Measurements from ENCODE around the gene PLA2G4E.

The PLA2G4E gene, protein sequence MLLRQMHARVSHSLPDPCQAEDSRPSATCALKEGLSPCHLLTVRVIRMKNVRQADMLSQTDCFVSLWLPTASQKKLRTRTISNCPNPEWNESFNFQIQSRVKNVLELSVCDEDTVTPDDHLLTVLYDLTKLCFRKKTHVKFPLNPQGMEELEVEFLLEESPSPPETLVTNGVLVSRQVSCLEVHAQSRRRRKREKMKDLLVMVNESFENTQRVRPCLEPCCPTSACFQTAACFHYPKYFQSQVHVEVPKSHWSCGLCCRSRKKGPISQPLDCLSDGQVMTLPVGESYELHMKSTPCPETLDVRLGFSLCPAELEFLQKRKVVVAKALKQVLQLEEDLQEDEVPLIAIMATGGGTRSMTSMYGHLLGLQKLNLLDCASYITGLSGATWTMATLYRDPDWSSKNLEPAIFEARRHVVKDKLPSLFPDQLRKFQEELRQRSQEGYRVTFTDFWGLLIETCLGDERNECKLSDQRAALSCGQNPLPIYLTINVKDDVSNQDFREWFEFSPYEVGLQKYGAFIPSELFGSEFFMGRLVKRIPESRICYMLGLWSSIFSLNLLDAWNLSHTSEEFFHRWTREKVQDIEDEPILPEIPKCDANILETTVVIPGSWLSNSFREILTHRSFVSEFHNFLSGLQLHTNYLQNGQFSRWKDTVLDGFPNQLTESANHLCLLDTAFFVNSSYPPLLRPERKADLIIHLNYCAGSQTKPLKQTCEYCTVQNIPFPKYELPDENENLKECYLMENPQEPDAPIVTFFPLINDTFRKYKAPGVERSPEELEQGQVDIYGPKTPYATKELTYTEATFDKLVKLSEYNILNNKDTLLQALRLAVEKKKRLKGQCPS

DNA sequence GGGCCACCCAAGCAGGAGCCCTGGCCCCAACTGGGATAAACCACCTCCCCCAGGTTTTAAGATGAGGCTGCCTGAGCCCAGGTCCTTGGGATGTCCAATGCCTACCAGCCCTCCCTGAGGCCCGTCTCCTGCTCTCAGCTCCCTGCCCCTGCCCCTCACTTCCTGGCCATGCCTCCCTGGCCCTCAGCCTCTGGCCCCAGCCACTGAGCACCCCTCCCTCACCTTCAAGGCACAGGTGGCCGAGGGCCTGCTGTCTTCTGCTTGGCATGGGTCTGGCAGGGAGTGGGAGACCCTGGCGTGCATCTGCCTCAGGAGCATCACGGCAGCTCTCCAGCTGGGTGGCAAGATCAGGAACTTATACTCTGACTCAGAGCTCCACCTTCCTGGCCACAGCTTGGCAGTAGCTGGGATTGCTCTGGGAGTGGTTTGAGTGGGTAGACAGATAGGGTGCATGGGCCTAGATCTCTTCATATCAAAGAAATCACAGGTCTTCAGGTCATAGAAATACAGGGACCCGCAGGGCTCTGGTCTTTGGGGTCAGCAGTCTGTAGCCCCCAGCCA, at the start of gene PLA2G4E:
Gene PLA2G4E, minus strand, starts transcription at position 330 of the 561 bp plus-strand sequence. Its CDS starts 12 bp downstream, at position 318.
- no peak for FAIRE-seq
- no peak for DNase-seq (ENCODE audit: insufficient read length, low spot score)

DNA sequence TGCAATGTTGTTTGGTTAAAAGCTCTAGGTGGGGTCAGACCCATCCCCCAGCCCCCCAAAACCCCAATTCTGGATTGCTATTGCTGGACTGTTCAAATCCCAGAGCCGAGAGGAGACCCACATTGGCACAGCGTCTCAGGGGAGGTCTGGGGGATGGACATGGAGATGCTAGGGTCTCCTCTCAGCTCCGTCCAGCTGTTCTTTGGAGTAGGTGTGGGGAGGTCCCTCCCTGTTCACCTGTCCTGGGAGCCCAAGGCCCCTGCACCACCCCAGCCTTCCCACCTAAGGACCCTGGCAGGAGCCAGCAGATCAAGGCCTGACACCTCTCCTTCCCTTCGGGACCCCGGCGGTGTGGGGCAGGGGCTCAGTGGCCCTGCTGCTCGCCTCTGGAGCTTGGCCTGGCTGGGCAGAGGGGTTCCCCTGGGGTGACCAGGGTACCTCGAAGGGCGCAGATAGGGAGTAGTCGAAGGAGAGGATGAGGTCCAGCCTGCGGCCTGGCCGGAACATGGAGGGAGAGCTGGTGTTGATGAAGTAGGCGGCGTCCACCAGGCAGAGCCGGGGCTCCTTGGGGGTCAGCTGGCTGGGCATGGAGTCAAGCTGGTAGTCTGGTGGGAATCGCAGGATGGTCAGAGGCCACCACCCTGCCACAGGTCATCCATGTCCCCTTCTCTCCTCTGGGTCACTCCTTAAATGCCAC, 49.6 kb upstream of the PLA2G4E start:
- DNase-seq (ENCODE audit: insufficient read length, low spot score), result no peak

GRCh38 chr15:42069496-42070278, 48.8 kb upstream of the PLA2G4E start:
- DNase-seq (ENCODE audit: insufficient read length, low spot score) (no peak), FAIRE-seq (no peak)

More for the DNA sequence above, 49.6 kb upstream of the PLA2G4E start:
- FAIRE-seq, result no peak

DNA sequence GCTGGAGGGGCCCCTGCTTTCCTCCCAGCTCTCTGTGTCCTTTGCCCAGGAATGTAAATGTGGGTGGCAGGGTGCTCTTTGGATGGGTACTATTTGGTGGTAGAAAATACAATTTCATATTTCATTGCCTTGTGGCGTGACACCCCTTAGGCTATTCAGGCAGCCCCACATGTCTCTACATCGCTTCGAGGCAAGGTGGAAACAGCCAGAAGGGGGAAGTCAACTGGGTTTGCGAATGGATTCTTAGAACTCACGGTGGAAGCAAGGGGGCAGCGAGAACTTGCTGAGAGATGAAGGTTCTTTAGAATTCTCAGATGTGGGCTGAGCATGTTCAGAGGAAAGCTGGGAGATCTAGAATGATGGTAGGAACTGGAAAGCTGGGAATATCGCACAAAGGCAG, 48.2 kb upstream of the PLA2G4E start:
- FAIRE-seq, result no peak

DNA sequence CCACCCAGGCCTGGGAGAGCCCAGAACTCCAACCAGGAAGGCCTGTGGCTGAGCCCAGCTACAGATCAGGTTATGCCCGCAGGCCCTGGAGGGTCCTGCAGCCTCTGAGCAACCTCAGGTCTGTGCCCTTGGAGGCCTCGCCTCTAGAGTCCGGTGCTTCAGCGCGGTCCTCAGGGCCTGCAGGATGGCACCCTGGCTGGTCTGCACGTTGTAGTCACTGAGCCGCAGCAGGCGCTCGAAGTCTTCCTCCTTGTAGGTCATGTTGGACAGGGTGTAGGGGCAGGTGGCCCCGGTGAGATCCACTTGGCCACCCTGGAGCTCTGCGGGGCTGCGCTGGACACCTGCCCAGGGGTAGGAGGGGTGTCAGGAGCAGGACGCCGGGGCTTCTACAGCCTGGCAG, 47.8 kb upstream of the PLA2G4E start:
- DNase-seq (ENCODE audit: insufficient read length, low spot score) (no peak), FAIRE-seq (no peak)

More for the DNA sequence above, 48.2 kb upstream of the PLA2G4E start:
- DNase-seq (ENCODE audit: insufficient read length, low spot score), result no peak

- no peak for DNase-seq (ENCODE audit: insufficient read length, low spot score)
- no peak for FAIRE-seq
Measured at GRCh38 chr15:42066764-42067415, 46.0 kb upstream of the PLA2G4E start.

DNA sequence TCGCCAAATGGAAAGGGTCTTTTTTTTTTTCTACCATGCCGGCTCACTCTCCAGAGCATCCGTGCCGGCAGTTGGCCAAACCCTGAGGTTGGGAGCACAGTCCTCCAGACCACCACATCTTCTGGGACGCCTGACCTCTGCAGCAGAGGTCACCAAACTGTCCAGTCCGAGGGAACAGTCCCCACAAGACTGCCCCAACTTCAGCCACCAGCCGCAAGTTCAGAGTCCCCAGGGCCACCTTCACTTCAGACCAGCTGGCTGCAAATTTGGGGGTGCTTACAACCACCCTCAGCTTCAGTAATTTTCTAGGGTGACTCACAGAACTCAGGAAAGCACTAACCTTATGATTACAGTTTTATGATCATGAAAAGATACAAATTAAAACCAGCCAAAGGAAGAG, 44.6 kb upstream of the PLA2G4E start:
- FAIRE-seq, result no peak

DNA sequence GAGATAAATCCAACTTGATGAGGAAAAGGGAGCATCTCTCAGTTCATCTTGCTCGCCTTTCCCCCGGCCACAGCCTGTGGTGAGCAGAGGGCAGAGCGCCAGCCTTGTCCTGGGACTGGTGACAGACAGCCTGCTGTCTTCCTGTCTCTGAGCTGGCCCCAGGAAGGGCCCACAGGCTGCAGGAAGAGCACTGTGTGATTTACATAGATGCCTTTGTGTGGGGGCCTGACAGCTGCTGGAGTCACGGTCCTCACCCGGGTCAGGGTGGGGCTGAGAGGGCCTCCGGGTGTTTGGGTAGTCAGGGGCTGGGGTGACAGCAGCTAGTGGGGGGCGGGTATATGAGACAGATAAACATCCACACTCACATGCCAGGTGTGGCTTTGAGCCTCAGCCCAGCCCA, 44.2 kb upstream of the PLA2G4E start:
- FAIRE-seq, result no peak

More for the DNA sequence above, 44.6 kb upstream of the PLA2G4E start:
- no peak for DNase-seq (ENCODE audit: insufficient read length, low spot score)

DNA sequence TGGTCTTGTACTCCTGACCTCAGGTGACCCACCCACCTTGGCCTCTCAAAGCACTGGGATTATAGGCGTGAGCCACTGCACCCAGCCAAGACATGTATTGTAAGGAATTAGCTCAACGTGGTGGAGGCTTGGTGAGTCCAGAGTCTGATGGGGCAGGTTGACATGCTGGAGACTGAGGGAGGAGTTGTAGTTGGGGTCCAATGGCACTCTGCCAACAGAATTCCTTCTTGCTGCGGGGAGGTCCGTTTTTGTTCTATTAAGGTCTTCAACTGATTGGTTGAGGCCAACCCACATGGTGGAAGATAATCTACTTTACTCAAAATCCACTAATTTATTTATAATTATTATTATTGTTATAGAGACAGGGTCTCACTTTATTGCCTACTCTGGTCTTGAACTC, 43.4 kb upstream of the PLA2G4E start:
- no peak for DNase-seq (ENCODE audit: insufficient read length, low spot score)
- FAIRE-seq, result no peak

More for the DNA sequence above, 44.2 kb upstream of the PLA2G4E start:
- no peak for DNase-seq (ENCODE audit: insufficient read length, low spot score)

DNA sequence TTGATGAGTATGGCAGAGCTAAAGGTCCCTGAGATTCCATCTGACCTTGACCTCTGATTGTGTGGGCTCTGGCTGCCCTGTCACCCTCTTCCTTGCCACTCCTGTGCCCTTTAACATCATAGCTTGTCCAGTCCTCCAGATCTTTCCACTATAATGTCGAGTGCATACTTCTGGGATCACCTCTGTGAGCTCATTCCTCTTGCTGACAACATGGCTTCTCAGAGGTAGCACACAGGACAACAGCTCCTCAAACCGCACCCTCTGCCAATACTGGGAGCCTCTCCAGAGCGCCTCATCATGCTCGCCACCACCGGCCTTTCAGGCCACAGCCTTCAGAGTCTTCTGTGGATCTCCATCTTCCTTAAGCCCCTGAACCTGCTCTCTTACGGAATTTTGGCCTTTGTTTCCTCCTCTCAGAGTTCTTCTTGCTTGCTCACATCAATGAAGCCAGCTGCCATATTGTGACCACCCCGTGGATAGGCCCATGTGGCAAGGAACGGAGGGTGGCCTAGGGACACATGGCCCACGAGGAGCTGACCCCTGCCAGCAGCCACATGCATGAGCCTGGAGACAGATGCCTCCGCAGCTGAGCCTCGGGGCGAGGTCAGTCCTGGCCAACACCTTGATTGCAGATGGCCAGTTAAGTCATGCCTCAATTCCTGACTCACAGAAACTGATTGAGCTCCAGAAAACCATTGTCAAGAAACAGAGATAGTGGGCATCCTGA, 42.4 kb upstream of the PLA2G4E start:
- FAIRE-seq (no peak), DNase-seq (ENCODE audit: insufficient read length, low spot score) (no peak)

DNA sequence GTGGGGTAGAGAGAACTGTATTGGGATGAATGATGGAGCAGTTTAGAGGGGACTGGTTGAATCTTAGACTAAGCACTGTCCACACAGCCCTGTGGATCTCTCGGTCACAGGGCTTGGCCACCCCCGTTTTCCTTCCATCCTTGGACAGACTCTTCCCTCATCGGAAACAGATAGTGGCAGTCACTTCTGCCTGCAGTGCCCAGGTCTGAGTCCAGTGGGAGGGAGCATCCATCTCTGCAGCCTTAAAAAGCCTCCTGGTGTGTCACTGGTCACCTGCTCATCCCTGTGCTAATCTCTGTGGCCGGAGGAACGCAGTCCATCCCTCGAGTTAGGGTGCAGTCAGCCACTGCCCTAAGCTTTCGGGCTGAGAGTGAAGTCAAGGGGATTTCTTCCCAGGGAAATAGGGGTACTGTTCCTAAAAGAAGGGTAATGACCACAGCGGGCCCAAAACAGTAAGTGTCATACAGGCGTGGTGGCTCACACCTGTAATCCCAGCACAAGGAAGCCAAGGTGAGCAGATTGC, 41.5 kb upstream of the PLA2G4E start:
- FAIRE-seq, result no peak
- DNase-seq (ENCODE audit: insufficient read length, low spot score), result no peak

DNA sequence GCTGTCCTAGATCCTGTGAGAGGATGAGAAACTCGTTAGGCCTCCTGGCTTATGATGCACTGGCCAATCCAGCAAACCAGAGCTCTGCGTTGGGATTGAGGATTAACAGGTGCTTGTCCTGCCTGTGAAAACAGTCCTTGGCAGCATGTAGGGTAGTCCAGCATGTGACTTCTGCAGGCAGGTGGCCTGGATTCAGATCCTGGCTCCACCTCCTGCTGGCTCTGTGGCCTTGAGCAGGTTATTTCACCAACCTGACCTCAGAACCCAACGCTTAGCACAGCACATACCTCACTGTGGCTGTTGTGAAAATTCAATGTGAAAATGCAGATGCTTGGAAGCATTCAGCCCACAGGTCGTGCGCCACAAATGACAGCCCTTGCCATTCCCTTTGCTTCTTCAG, 40.0 kb upstream of the PLA2G4E start:
- DNase-seq (ENCODE audit: insufficient read length, low spot score), result no peak
- no peak for FAIRE-seq

- DNase-seq (ENCODE audit: insufficient read length, low spot score) (no peak), FAIRE-seq (no peak)
Measured at GRCh38 chr15:42060477-42060763, 39.6 kb upstream of the PLA2G4E start.

GRCh38 chr15:42059661-42060476, 39.0 kb upstream of the PLA2G4E start:
- FAIRE-seq (peak; percentile 49), DNase-seq (ENCODE audit: insufficient read length, low spot score) (peak; percentile 47)

GRCh38 chr15:42058791-42059190, 37.9 kb upstream of the PLA2G4E start:
- DNase-seq (ENCODE audit: insufficient read length, low spot score) (no peak), FAIRE-seq (no peak)

- DNase-seq (ENCODE audit: insufficient read length, low spot score) (no peak), FAIRE-seq (no peak)
Measured at GRCh38 chr15:42057799-42058646, 37.2 kb upstream of the PLA2G4E start.
